HEK293 (cell line): ENCODE measurements around the gene C11orf91.

Source experiments
- CTCF ChIA-PET: fragments of 350-600 bp; formaldehyde crosslinking; extraction: SDS; loops from one replicate; lab custom pipeline; 2021; ENCODE audit warnings: antibody characterized with exemption; lab: Yijun Ruan, JAX
- POLR2A ChIA-PET: fragments of 300-600 bp; formaldehyde crosslinking; extraction: SDS; loops from one replicate; lab custom pipeline; 2020; ENCODE audit warnings: antibody characterized with exemption, inconsistent platforms; lab: Yijun Ruan, JAX
- H3K27ac ChIP-seq: fragments of 200-500 bp; sonication (Bioruptor generic); 2 replicates; pipeline ENCODE4 v1.5.1; 2014; ENCODE audit warnings: low read depth, low read length, control low read depth, inconsistent platforms; ENCODE audit errors: extremely low read depth
- H3K36me3 ChIP-seq, 2 experiments: fragments of 200-500 bp in 1 of 2; sonication (Bioruptor generic) in 1 of 2; 1 replicate in 1 of 2; 2 replicates in 1 of 2; pipeline ENCODE4 v1.5.1; 2014 to 2017; ENCODE audit warnings: inconsistent platforms in 2 of 2, low read length in 2 of 2; ENCODE audit not compliant: control insufficient read depth in 2 of 2, insufficient read depth in 1 of 2
- H3K4me1 ChIP-seq: fragments of 200-500 bp; sonication (Bioruptor generic); 2 replicates; pipeline ENCODE4 v1.5.1; 2014; ENCODE audit warnings: mild to moderate bottlenecking, low read length, inconsistent platforms; ENCODE audit not compliant: control insufficient read depth, insufficient read depth
- H3K4me3 ChIP-seq: 2 replicates; pipeline ENCODE4 v1.5.1; 2011; ENCODE audit warnings: low read depth, mild to moderate bottlenecking, control low read depth, low read length, moderate library complexity
- H3K9me3 ChIP-seq: fragments of 200-500 bp; sonication (Bioruptor generic); 2 replicates; pipeline ENCODE4 v1.5.1; 2014; ENCODE audit warnings: low read depth, low read length, inconsistent platforms; ENCODE audit not compliant: control insufficient read depth, insufficient read depth
- GFI1B ChIP-seq: fragments of 450-650 bp; formaldehyde crosslinking; IDR thresholded peaks from 2 replicates; pipeline ENCODE4 v1.5.1; 2016; ENCODE audit warnings: missing biosample characterization, missing genetic modification characterization
- GLIS1 ChIP-seq: fragments of 450-650 bp; formaldehyde crosslinking; IDR thresholded peaks from 2 replicates; pipeline ENCODE4 v1.5.1; 2016; ENCODE audit warnings: missing biosample characterization, missing genetic modification characterization
- SCRT2 ChIP-seq: fragments of 450-650 bp; formaldehyde crosslinking; IDR thresholded peaks from 2 replicates; pipeline ENCODE4 v1.5.1; 2016; ENCODE audit warnings: missing biosample characterization, missing genetic modification characterization
- SP7 ChIP-seq: fragments of 450-650 bp; formaldehyde crosslinking; IDR thresholded peaks from 2 replicates; pipeline ENCODE4 v1.5.1; 2016; ENCODE audit warnings: missing biosample characterization, missing genetic modification characterization
- ZBTB6 ChIP-seq: fragments of 450-650 bp; formaldehyde crosslinking; IDR thresholded peaks from 2 replicates; pipeline ENCODE4 v1.5.1; 2017; ENCODE audit warnings: missing biosample characterization, missing genetic modification characterization
- ZNF202 ChIP-seq: fragments of 450-650 bp; formaldehyde crosslinking; IDR thresholded peaks from 2 replicates; pipeline ENCODE4 v1.5.1; 2016; ENCODE audit warnings: missing biosample characterization, missing genetic modification characterization, borderline replicate concordance
- ZNF214 ChIP-seq: fragments of 450-650 bp; formaldehyde crosslinking; IDR thresholded peaks from 2 replicates; pipeline ENCODE4 v1.5.1; 2017; ENCODE audit warnings: missing biosample characterization, mild to moderate bottlenecking, missing genetic modification characterization, borderline replicate concordance
- ZNF24 ChIP-seq: fragments of 450-650 bp; formaldehyde crosslinking; IDR thresholded peaks from 2 replicates; pipeline ENCODE4 v1.5.1; 2016; ENCODE audit warnings: missing biosample characterization, missing genetic modification characterization
- ZNF324 ChIP-seq: fragments of 450-650 bp; formaldehyde crosslinking; IDR thresholded peaks from 2 replicates; pipeline ENCODE4 v1.5.1; 2016; ENCODE audit warnings: missing biosample characterization, missing genetic modification characterization
- ZNF354C ChIP-seq: fragments of 450-650 bp; formaldehyde crosslinking; IDR thresholded peaks from 2 replicates; pipeline ENCODE4 v1.5.1; 2016; ENCODE audit warnings: missing biosample characterization, missing genetic modification characterization, low read depth, borderline replicate concordance
- ZNF394 ChIP-seq: fragments of 450-650 bp; formaldehyde crosslinking; IDR thresholded peaks from 2 replicates; pipeline ENCODE4 v1.5.1; 2016; ENCODE audit warnings: missing biosample characterization, missing genetic modification characterization, mild to moderate bottlenecking, moderate library complexity, borderline replicate concordance
- ZNF585B ChIP-seq: fragments of 450-650 bp; formaldehyde crosslinking; IDR thresholded peaks from 2 replicates; pipeline ENCODE4 v1.5.1; 2016; ENCODE audit warnings: missing biosample characterization, missing genetic modification characterization
- ZNF664 ChIP-seq: fragments of 450-650 bp; formaldehyde crosslinking; IDR thresholded peaks from 2 replicates; pipeline ENCODE4 v1.5.1; 2016; ENCODE audit warnings: missing biosample characterization, missing genetic modification characterization
- ZNF747 ChIP-seq: fragments of 450-650 bp; formaldehyde crosslinking; IDR thresholded peaks from 2 replicates; pipeline ENCODE4 v1.5.1; 2016; ENCODE audit warnings: missing biosample characterization, missing genetic modification characterization
- ZNF76 ChIP-seq: fragments of 450-650 bp; formaldehyde crosslinking; IDR thresholded peaks from 2 replicates; pipeline ENCODE4; 2016; ENCODE audit warnings: low read depth, missing biosample characterization, missing genetic modification characterization, borderline replicate concordance
- TF ChIP-seq, protein P1 (sequence below): fragments of 450-650 bp; formaldehyde crosslinking; IDR thresholded peaks from 2 replicates; pipeline ENCODE4 v1.5.1; 2016; ENCODE audit warnings: missing biosample characterization, missing genetic modification characterization
- TF ChIP-seq, protein P2 (sequence below): fragments of 450-650 bp; formaldehyde crosslinking; IDR thresholded peaks from 2 replicates; pipeline ENCODE4 v1.5.1; 2016; ENCODE audit warnings: missing biosample characterization, missing genetic modification characterization

C11orf91 gene

GRCh38 chr11:33692013-33692504 lies 8.6 kb downstream of the C11orf91 start (continued):
- TF ChIP-seq ZNF76, result no peak
- TF ChIP-seq, protein P1, sequence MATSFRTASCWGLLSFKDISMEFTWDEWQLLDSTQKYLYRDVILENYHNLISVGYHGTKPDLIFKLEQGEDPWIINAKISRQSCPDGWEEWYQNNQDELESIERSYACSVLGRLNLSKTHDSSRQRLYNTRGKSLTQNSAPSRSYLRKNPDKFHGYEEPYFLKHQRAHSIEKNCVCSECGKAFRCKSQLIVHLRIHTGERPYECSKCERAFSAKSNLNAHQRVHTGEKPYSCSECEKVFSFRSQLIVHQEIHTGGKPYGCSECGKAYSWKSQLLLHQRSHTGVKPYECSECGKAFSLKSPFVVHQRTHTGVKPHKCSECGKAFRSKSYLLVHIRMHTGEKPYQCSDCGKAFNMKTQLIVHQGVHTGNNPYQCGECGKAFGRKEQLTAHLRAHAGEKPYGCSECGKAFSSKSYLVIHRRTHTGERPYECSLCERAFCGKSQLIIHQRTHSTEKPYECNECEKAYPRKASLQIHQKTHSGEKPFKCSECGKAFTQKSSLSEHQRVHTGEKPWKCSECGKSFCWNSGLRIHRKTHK, result no peak
- TF ChIP-seq, protein P2, sequence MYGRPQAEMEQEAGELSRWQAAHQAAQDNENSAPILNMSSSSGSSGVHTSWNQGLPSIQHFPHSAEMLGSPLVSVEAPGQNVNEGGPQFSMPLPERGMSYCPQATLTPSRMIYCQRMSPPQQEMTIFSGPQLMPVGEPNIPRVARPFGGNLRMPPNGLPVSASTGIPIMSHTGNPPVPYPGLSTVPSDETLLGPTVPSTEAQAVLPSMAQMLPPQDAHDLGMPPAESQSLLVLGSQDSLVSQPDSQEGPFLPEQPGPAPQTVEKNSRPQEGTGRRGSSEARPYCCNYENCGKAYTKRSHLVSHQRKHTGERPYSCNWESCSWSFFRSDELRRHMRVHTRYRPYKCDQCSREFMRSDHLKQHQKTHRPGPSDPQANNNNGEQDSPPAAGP (tag by site-specific recombination), result peak; percentile 40; the same call in 1 of the 2 replicates
- no peak for TF ChIP-seq ZNF747
- 0 out of 2 replicates have a peak, but pooled peaks have one; percentile 35 for TF ChIP-seq ZNF324 (tag by site-specific recombination)
- peak; percentile 35; the same call in 1 of the 2 replicates for TF ChIP-seq ZNF394 (tag by site-specific recombination)
- TF ChIP-seq SP7, result peak; percentile 68
- TF ChIP-seq ZNF24, result 0 out of 2 replicates have a peak, but pooled peaks have one; percentile 52
- TF ChIP-seq ZNF214 (tag by site-specific recombination), result no peak
- TF ChIP-seq ZNF202 (tag by site-specific recombination), result no peak
- TF ChIP-seq SCRT2, result peak; percentile 78
- no peak for TF ChIP-seq ZNF664 (tag by site-specific recombination)
- TF ChIP-seq ZBTB6 (tag by site-specific recombination), result peak; percentile 96

DNA sequence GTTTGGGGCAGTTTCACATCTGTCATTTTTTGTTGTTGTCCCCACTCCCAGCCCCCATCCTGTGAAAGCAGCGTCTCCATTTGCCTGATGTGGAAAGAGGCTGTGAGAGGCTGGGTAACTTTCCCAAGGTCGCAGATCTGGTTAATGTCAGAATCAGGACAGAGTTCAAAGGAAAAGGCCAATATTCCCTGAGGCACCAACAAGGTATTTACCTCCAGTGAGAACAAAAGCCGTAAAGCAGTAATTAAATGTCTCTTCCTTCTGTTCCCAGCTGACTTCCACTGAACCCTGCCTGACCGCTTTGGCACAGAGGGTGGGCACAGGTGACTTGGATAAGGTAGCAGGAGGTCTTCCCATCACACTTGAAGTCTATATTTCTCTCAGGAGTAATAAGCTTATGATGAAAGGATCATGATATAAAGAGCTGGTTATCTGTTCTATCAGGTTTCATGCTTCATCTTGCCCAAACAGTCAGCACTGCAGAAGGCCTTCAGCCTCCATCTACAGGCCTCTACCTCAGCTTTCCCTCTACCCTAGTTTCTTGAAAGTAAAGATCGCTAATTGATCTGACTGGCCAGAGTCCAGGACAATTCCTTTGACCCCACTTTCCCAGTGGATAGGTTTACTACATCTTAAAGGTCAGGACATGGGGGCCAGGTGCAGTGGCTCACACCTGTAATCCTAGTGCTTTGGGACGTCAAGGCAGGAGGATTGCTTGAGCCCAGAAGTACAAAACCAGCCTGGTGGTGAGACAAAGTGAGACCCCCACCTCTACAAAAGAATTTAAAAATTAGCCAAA lies 9.4 kb downstream of the C11orf91 start:
- H3K4me3 ChIP-seq, result no peak overlapping the region
- H3K27ac ChIP-seq, result no peak overlapping the region
- TF ChIP-seq ZNF354C (no peak), GLIS1 (peak; percentile 65)
- H3K9me3 ChIP-seq, result no peaks in the 10 kb centered on the region
- H3K4me1 ChIP-seq, result peaks cover 3% of the 10 kb centered on the region
- CTCF ChIA-PET, result interaction anchor here (0.6 to 2.7 kb wide), 4 partner anchors 45 to 526 kb away, joined by 4 to 11 read pairs (median 5); partner anchors contain the start of gene CD59
- POLR2A ChIA-PET, result interaction anchor here (1.3 to 2.3 kb wide), 2 partner anchors 10 to 45 kb away, joined by 17 to 20 read pairs; partner anchors contain the start of genes C11orf91 and CD59
- H3K36me3 ChIP-seq, result no peaks in the 10 kb centered on the region

GRCh38 chr11:33690290-33691065 lies 10.1 kb downstream of the C11orf91 start:
- Histone ChIP-seq H3K4me3 (no peak overlapping the region), H3K27ac (no peak overlapping the region), H3K4me1 (peaks cover 3% of the 10 kb centered on the region), H3K9me3 (no peaks in the 10 kb centered on the region), H3K36me3 (no peaks in the 10 kb centered on the region)
- CTCF ChIA-PET, result interaction anchor here (0.6 to 5.6 kb wide), 6 partner anchors 45 to 525 kb away, joined by 3 to 72 read pairs (median 8); partner anchors contain the start of gene CD59
- TF ChIP-seq ZNF585B, result no peak
- peak; percentile 65 for TF ChIP-seq GFI1B (tag by site-specific recombination)
- POLR2A ChIA-PET, result interaction anchor here (2.3 kb wide), 1 partner anchor 46 kb away, joined by 20 read pairs; the partner anchor contains the start of gene CD59
